PC-3 (cell line): ENCODE measurements around the gene ASMTL.

ENCODE experiments used
- CTCF ChIP-seq: fragments of 300-600 bp; sonication (generic); conservative IDR thresholded peaks from 2 replicates; pipeline ENCODE4 v1.5.1; 2017; ENCODE audit warnings: antibody characterized with exemption, low read depth, mild to moderate bottlenecking, low read length
- EZH2 ChIP-seq: fragments of 300-600 bp; sonication (generic); IDR thresholded peaks from one replicate; pipeline ENCODE4 v1.6.1; 2017; ENCODE audit warnings: antibody characterized with exemption, mild to moderate bottlenecking, low read length; ENCODE audit not compliant: unreplicated experiment

GRCh38 chrX:1485033-1485432 is 32.3 kb upstream of the ASMTL start:
- TF ChIP-seq CTCF, result no peak
- no peak for TF ChIP-seq EZH2
